HEK293 (cell line): ENCODE results near the gene DCP1B.

Experiments used
- GFI1B ChIP-seq: fragments of 450-650 bp; formaldehyde crosslinking; IDR thresholded peaks from 2 replicates; pipeline ENCODE4 v1.5.1; 2016; ENCODE audit warnings: missing biosample characterization, missing genetic modification characterization
- SALL2 ChIP-seq: fragments of 450-650 bp; formaldehyde crosslinking; IDR thresholded peaks from 2 replicates; pipeline ENCODE4 v1.5.0; 2017; ENCODE audit warnings: missing biosample characterization, mild to moderate bottlenecking, missing genetic modification characterization, borderline replicate concordance
- ZBTB7A ChIP-seq: fragments of 450-650 bp; formaldehyde crosslinking; IDR thresholded peaks from 2 replicates; pipeline ENCODE4 v1.5.1; 2016; ENCODE audit warnings: low read depth, missing biosample characterization, missing genetic modification characterization
- ZFHX2 ChIP-seq: fragments of 450-650 bp; formaldehyde crosslinking; conservative IDR thresholded peaks from 2 replicates; pipeline ENCODE4 v1.5.1; 2016; ENCODE audit warnings: missing biosample characterization, missing genetic modification characterization
- ZNF174 ChIP-seq: fragments of 450-650 bp; formaldehyde crosslinking; IDR thresholded peaks from 2 replicates; pipeline ENCODE4 v1.5.0; 2017; ENCODE audit warnings: missing biosample characterization, mild to moderate bottlenecking, missing genetic modification characterization
- ZNF202 ChIP-seq: fragments of 450-650 bp; formaldehyde crosslinking; IDR thresholded peaks from 2 replicates; pipeline ENCODE4 v1.5.1; 2016; ENCODE audit warnings: missing biosample characterization, missing genetic modification characterization, borderline replicate concordance
- ZNF48 ChIP-seq: fragments of 450-650 bp; formaldehyde crosslinking; IDR thresholded peaks from 2 replicates; pipeline ENCODE4 v1.5.1; 2016; ENCODE audit warnings: missing biosample characterization, missing genetic modification characterization
- ZNF510 ChIP-seq: fragments of 450-650 bp; formaldehyde crosslinking; IDR thresholded peaks from 2 replicates; pipeline ENCODE4 v1.5.1; 2018; ENCODE audit warnings: mild to moderate bottlenecking, missing genetic modification characterization, missing biosample characterization; ENCODE audit not compliant: insufficient replicate concordance
- ZNF530 ChIP-seq: fragments of 450-650 bp; formaldehyde crosslinking; IDR thresholded peaks from 2 replicates; pipeline ENCODE4 v1.5.1; 2016; ENCODE audit warnings: low read depth, missing biosample characterization, missing genetic modification characterization
- ZNF558 ChIP-seq: fragments of 450-650 bp; formaldehyde crosslinking; IDR thresholded peaks from 2 replicates; pipeline ENCODE4 v1.5.1; 2016; ENCODE audit warnings: missing biosample characterization, missing genetic modification characterization
- ZNF621 ChIP-seq: fragments of 450-650 bp; formaldehyde crosslinking; IDR thresholded peaks from 2 replicates; pipeline ENCODE4 v1.5.1; 2017; ENCODE audit warnings: missing biosample characterization, missing genetic modification characterization
- ZNF623 ChIP-seq: fragments of 450-650 bp; formaldehyde crosslinking; IDR thresholded peaks from 2 replicates; pipeline ENCODE4 v1.5.1; 2016; ENCODE audit warnings: missing biosample characterization, missing genetic modification characterization
- ZNF629 ChIP-seq: fragments of 450-650 bp; formaldehyde crosslinking; IDR thresholded peaks from 2 replicates; pipeline ENCODE4 v1.5.1; 2017; ENCODE audit warnings: missing biosample characterization, missing genetic modification characterization
- ZNF660 ChIP-seq: fragments of 450-650 bp; IDR thresholded peaks from 2 replicates; pipeline ENCODE4 v1.5.1; 2018; ENCODE audit warnings: missing biosample characterization, mild to moderate bottlenecking, missing genetic modification characterization
- ZNF701 ChIP-seq: fragments of 450-650 bp; formaldehyde crosslinking; IDR thresholded peaks from 2 replicates; pipeline ENCODE4 v1.5.1; 2016; ENCODE audit warnings: missing biosample characterization, missing genetic modification characterization
- ZNF768 ChIP-seq: fragments of 450-650 bp; formaldehyde crosslinking; IDR thresholded peaks from 2 replicates; pipeline ENCODE4 v1.5.1; 2018; ENCODE audit warnings: missing biosample characterization, mild to moderate bottlenecking, missing genetic modification characterization
- ZNF791 ChIP-seq: fragments of 450-650 bp; formaldehyde crosslinking; IDR thresholded peaks from 2 replicates; pipeline ENCODE4 v1.5.1; 2016; ENCODE audit warnings: missing biosample characterization, missing genetic modification characterization
- ZNF843 ChIP-seq: fragments of 450-650 bp; formaldehyde crosslinking; IDR thresholded peaks from 2 replicates; pipeline ENCODE4 v1.5.1; 2016; ENCODE audit warnings: missing biosample characterization, missing genetic modification characterization
- TF ChIP-seq, protein P1 (sequence below): fragments of 450-650 bp; formaldehyde crosslinking; conservative IDR thresholded peaks from 2 replicates; pipeline ENCODE4 v1.5.1; 2016; ENCODE audit warnings: low read depth, missing biosample characterization, missing genetic modification characterization
- TF ChIP-seq, protein P2 (sequence below): fragments of 450-650 bp; formaldehyde crosslinking; IDR thresholded peaks from 2 replicates; pipeline ENCODE4 v1.5.1; 2016; ENCODE audit warnings: missing biosample characterization, missing genetic modification characterization
- TF ChIP-seq, protein P3 (sequence below): fragments of 450-650 bp; formaldehyde crosslinking; IDR thresholded peaks from 2 replicates; pipeline ENCODE4 v1.5.1; 2016; ENCODE audit warnings: missing biosample characterization, missing genetic modification characterization
- TF ChIP-seq, protein P4 (sequence below): fragments of 450-650 bp; formaldehyde crosslinking; IDR thresholded peaks from 2 replicates; pipeline ENCODE4; 2016; ENCODE audit warnings: missing biosample characterization, missing genetic modification characterization
- TF ChIP-seq, protein P5 (sequence below): fragments of 450-650 bp; formaldehyde crosslinking; IDR thresholded peaks from 2 replicates; pipeline ENCODE4 v1.5.1; 2016; ENCODE audit warnings: missing biosample characterization, missing genetic modification characterization
- TF ChIP-seq, protein P6 (sequence below): fragments of 450-650 bp; formaldehyde crosslinking; IDR thresholded peaks from 2 replicates; pipeline ENCODE4 v1.5.1; 2016; ENCODE audit warnings: missing biosample characterization, missing genetic modification characterization
- TF ChIP-seq, protein P7 (sequence below): fragments of 450-650 bp; formaldehyde crosslinking; IDR thresholded peaks from 2 replicates; pipeline ENCODE4 v1.5.1; 2017; ENCODE audit warnings: missing biosample characterization, missing genetic modification characterization

The DCP1B gene

DNA sequence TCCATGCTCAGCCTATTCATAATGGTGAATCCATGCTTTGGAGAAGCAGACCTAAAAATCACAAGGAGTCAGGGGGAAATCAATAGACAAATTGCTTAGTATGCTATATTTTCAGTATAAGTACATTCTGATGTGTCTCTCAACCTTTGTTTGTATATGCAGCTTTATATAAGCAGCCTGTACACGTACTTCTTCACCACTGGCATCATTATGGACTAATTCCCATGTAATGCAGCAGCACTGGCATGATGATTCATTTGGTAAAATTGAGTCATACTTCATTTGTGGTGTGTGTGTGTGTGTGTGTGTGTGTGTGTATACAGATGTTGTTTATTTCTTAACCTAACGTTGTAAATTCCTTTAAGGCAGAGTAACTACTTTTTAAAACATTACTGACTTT, 10.9 kb downstream of the DCP1B start (continued):
- TF ChIP-seq, protein P1, sequence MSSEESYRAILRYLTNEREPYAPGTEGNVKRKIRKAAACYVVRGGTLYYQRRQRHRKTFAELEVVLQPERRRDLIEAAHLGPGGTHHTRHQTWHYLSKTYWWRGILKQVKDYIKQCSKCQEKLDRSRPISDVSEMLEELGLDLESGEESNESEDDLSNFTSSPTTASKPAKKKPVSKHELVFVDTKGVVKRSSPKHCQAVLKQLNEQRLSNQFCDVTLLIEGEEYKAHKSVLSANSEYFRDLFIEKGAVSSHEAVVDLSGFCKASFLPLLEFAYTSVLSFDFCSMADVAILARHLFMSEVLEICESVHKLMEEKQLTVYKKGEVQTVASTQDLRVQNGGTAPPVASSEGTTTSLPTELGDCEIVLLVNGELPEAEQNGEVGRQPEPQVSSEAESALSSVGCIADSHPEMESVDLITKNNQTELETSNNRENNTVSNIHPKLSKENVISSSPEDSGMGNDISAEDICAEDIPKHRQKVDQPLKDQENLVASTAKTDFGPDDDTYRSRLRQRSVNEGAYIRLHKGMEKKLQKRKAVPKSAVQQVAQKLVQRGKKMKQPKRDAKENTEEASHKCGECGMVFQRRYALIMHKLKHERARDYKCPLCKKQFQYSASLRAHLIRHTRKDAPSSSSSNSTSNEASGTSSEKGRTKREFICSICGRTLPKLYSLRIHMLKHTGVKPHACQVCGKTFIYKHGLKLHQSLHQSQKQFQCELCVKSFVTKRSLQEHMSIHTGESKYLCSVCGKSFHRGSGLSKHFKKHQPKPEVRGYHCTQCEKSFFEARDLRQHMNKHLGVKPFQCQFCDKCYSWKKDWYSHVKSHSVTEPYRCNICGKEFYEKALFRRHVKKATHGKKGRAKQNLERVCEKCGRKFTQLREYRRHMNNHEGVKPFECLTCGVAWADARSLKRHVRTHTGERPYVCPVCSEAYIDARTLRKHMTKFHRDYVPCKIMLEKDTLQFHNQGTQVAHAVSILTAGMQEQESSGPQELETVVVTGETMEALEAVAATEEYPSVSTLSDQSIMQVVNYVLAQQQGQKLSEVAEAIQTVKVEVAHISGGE (tag by site-specific recombination) = no peak
- TF ChIP-seq, protein P2, sequence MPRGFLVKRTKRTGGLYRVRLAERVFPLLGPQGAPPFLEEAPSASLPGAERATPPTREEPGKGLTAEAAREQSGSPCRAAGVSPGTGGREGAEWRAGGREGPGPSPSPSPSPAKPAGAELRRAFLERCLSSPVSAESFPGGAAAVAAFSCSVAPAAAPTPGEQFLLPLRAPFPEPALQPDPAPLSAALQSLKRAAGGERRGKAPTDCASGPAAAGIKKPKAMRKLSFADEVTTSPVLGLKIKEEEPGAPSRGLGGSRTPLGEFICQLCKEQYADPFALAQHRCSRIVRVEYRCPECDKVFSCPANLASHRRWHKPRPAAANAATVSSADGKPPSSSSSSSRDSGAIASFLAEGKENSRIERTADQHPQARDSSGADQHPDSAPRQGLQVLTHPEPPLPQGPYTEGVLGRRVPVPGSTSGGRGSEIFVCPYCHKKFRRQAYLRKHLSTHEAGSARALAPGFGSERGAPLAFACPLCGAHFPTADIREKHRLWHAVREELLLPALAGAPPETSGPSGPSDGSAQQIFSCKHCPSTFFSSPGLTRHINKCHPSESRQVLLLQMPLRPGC = peak; percentile 74; the same call in 1 of the 2 replicates
- TF ChIP-seq, protein P3, sequence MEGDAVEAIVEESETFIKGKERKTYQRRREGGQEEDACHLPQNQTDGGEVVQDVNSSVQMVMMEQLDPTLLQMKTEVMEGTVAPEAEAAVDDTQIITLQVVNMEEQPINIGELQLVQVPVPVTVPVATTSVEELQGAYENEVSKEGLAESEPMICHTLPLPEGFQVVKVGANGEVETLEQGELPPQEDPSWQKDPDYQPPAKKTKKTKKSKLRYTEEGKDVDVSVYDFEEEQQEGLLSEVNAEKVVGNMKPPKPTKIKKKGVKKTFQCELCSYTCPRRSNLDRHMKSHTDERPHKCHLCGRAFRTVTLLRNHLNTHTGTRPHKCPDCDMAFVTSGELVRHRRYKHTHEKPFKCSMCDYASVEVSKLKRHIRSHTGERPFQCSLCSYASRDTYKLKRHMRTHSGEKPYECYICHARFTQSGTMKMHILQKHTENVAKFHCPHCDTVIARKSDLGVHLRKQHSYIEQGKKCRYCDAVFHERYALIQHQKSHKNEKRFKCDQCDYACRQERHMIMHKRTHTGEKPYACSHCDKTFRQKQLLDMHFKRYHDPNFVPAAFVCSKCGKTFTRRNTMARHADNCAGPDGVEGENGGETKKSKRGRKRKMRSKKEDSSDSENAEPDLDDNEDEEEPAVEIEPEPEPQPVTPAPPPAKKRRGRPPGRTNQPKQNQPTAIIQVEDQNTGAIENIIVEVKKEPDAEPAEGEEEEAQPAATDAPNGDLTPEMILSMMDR (tag by site-specific recombination) = no peak
- TF ChIP-seq GFI1B = no peak
- no peak for TF ChIP-seq ZBTB7A (tag by site-specific recombination)
- no peak for TF ChIP-seq ZNF701 (tag by site-specific recombination)
- TF ChIP-seq ZNF202 (tag by site-specific recombination) = no peak
- TF ChIP-seq ZFHX2 (tag by site-specific recombination) = no peak
- TF ChIP-seq SALL2 = peak; percentile 85; the same call in 1 of the 2 replicates
- TF ChIP-seq ZNF48 = no peak
- TF ChIP-seq ZNF791 = no peak
- peak; percentile 53; the same call in 1 of the 2 replicates for TF ChIP-seq ZNF629 (tag by site-specific recombination)
- no peak for TF ChIP-seq ZNF530 (tag by site-specific recombination)
- TF ChIP-seq ZNF660 (tag by site-specific recombination) = peak; percentile 48; the same call in 1 of the 2 replicates
- TF ChIP-seq, protein P4, sequence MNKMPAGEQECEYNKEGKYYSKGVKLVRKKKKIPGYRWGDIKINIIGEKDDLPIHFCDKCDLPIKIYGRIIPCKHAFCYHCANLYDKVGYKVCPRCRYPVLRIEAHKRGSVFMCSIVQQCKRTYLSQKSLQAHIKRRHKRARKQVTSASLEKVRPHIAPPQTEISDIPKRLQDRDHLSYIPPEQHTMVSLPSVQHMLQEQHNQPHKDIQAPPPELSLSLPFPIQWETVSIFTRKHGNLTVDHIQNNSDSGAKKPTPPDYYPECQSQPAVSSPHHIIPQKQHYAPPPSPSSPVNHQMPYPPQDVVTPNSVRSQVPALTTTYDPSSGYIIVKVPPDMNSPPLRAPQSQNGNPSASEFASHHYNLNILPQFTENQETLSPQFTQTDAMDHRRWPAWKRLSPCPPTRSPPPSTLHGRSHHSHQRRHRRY (tag by site-specific recombination) = no peak
- no peak for TF ChIP-seq ZNF843 (tag by site-specific recombination)
- TF ChIP-seq, protein P5, sequence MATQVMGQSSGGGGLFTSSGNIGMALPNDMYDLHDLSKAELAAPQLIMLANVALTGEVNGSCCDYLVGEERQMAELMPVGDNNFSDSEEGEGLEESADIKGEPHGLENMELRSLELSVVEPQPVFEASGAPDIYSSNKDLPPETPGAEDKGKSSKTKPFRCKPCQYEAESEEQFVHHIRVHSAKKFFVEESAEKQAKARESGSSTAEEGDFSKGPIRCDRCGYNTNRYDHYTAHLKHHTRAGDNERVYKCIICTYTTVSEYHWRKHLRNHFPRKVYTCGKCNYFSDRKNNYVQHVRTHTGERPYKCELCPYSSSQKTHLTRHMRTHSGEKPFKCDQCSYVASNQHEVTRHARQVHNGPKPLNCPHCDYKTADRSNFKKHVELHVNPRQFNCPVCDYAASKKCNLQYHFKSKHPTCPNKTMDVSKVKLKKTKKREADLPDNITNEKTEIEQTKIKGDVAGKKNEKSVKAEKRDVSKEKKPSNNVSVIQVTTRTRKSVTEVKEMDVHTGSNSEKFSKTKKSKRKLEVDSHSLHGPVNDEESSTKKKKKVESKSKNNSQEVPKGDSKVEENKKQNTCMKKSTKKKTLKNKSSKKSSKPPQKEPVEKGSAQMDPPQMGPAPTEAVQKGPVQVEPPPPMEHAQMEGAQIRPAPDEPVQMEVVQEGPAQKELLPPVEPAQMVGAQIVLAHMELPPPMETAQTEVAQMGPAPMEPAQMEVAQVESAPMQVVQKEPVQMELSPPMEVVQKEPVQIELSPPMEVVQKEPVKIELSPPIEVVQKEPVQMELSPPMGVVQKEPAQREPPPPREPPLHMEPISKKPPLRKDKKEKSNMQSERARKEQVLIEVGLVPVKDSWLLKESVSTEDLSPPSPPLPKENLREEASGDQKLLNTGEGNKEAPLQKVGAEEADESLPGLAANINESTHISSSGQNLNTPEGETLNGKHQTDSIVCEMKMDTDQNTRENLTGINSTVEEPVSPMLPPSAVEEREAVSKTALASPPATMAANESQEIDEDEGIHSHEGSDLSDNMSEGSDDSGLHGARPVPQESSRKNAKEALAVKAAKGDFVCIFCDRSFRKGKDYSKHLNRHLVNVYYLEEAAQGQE (tag by site-specific recombination) = no peak
- TF ChIP-seq, protein P6, sequence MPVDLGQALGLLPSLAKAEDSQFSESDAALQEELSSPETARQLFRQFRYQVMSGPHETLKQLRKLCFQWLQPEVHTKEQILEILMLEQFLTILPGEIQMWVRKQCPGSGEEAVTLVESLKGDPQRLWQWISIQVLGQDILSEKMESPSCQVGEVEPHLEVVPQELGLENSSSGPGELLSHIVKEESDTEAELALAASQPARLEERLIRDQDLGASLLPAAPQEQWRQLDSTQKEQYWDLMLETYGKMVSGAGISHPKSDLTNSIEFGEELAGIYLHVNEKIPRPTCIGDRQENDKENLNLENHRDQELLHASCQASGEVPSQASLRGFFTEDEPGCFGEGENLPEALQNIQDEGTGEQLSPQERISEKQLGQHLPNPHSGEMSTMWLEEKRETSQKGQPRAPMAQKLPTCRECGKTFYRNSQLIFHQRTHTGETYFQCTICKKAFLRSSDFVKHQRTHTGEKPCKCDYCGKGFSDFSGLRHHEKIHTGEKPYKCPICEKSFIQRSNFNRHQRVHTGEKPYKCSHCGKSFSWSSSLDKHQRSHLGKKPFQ (tag by site-specific recombination) = no peak
- TF ChIP-seq ZNF768 (tag by site-specific recombination) = no peak
- TF ChIP-seq, protein P7, sequence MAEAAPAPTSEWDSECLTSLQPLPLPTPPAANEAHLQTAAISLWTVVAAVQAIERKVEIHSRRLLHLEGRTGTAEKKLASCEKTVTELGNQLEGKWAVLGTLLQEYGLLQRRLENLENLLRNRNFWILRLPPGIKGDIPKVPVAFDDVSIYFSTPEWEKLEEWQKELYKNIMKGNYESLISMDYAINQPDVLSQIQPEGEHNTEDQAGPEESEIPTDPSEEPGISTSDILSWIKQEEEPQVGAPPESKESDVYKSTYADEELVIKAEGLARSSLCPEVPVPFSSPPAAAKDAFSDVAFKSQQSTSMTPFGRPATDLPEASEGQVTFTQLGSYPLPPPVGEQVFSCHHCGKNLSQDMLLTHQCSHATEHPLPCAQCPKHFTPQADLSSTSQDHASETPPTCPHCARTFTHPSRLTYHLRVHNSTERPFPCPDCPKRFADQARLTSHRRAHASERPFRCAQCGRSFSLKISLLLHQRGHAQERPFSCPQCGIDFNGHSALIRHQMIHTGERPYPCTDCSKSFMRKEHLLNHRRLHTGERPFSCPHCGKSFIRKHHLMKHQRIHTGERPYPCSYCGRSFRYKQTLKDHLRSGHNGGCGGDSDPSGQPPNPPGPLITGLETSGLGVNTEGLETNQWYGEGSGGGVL = peak; percentile 66
- no peak for TF ChIP-seq ZNF510 (tag by site-specific recombination)
- TF ChIP-seq ZNF174 (tag by site-specific recombination) = no peak
- 0 out of 2 replicates have a peak, but pooled peaks have one; percentile 20 for TF ChIP-seq ZNF558 (tag by site-specific recombination)
- TF ChIP-seq ZNF621 (tag by site-specific recombination) = no peak
- TF ChIP-seq ZNF623 (tag by site-specific recombination) = no peak
